ENCODE measurements around the gene CCIN.

DNA sequence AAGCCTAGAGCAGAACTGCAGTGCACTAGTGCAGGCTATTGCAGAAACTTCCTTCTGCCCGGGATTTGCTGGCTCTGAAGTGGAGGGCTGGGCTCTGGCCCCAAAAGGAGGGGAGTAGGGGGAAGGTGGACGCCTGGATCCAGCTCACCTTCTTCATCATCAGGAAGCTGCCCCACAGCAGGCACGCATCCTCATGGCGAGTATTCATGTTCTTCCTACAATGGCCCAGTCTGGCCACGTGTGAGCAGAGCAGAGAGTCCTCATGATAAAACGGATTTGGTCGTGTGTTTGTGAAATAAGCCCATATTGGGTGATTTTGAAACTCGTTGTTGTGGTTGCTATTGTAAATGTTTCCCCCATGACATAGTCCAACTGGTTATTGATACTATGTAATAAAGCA lies 40.8 kb upstream of the CCIN start:
- TF ChIP-seq REST (IDR thresholded peaks at IDR 0.05; ENCODE audit: insufficient read depth in 1 of 2, low read depth in 2 of 2, low read length in 1 of 2) (no peak), POLR2AphosphoS5 (IDR thresholded peaks at IDR 0.05; ENCODE audit: low read depth, low read length) (no peak), CTCF (IDR thresholded peaks at IDR 0.05) (no peak)

All from Panc1 (cell line).